Left colon (tissue), 2 donors: Measurements from ENCODE around the gene PGM2. TPM values are rescaled to one million over a fixed set of nuclear protein-coding genes. Genes with fewer than 3 reads are reported as not detected.
"Not testable (repeated sequence)": the region's sequence is repeated elsewhere in the genome, so short reads cannot be mapped to it uniquely, and the experiment has no call there.

ENCODE experiments used
- ATAC-seq: fragments of 200-7000 bp; cut with Tn5 transposase; one replicate; pipeline ENCODE4 v1.9.1; 2020; ENCODE audit warnings: mild to moderate bottlenecking, moderate library complexity
- DNase-seq, 2 donors: peaks; one replicate each; pipeline ENCODE4 v3.0.0-alpha.2; 2020
- intact Hi-C, 2 donors: fragments of 100-400 bp; cut with DNase I in 1 of 2; cut with micrococcal nuclease in 1 of 2; formaldehyde crosslinking; loops; one replicate each; pipeline versions ENCODE4 v1.11.2 to v1.14.0; 2022; cut with DNase I, micrococcal nuclease
- total RNA-seq, 2 donors: library from RNA; stranded (reverse); fragmentation: NEBNext Ultra II Directional; extraction: Animal tissue kit (Norgen Biotek cat#: 25700); gene quantifications; one replicate each; pipeline ENCODE4 v1.2.1, GENCODE V29; 2021
- donor health status: DM: no; HTN: no; CAD: no.
- donor health status: DM: yes; HTN: yes; CAD: no.

The PGM2 gene
- total RNA-seq, 2 donors from 2014 or later, result 28.2 to 29.8 TPM

GRCh38 chr4:37805091-37805490 is 21.4 kb upstream of the PGM2 start:
- no peak for DNase-seq
- ATAC-seq, result no peak
- intact Hi-C loops, result loop anchor here (10.0 kb wide), 2 partner anchors 170 to 230 kb away; no protein-coding TSS in a partner anchor

DNA sequence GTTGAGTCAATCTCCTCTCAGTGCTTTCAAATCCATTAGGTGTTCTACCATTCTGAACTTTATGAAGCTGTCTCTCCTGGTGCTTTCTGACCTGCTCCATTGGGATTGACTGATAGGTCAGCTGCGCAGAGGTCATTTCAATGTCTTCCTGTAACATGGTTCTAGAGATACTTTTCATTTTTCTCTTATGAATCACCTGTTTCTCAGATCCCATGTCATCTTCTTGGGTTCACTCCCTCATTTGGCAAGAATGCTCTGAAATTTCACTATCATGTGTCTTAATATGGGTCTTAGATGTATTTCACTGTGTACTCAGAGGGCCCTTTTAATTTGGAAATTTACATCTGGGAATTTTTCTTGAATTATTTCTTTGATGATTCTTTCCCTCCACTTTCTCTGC is 13.8 kb upstream of the PGM2 start:
- DNase-seq (no peak), ATAC-seq (no peak)
- intact Hi-C loops, result no loop called here

DNA sequence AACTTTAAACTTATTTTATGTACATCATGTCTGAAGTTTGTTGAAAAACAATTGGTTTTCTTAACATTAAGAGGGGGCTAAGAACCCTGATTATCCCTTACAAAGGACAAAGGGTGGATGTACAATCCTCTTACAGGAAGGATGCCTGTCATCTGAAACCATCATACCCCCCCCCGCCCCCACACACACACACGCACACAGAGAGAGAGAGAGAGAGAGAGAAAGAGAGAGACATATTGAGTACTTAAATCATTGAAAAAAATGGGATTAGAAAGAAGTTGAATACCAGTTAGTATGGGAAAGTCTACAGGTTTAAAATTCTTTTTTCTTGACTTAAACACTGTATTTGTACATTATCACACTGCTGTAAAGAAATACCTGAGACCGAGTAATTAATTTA is 10.9 kb upstream of the PGM2 start:
- no peak for ATAC-seq
- no peak for DNase-seq
- intact Hi-C loops, result no loop called here

DNA sequence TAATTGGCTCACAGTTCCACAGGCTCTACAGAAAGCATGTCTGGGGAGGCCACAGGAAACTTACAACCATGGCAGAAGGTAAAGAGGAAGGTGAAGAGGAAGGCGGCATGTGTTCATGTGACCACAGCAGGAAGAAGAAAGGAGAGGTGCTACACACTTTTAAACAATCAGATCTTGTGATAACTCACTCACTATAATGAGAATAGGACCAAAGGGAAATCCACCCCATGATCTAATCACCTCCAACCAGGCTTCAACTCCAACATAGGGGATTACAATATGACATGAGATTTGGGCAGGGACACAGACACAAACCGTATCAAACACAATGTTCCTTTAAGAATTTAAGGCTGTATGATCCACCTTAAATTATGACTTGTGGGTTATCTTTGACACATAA is 10.5 kb upstream of the PGM2 start:
- intact Hi-C loops, result no loop called here
- no peak for ATAC-seq

GRCh38 chr4:37816719-37817118 is 9.8 kb upstream of the PGM2 start:
- intact Hi-C loops, result no loop called here
- DNase-seq, result no peak

More for the DNA sequence above, 10.5 kb upstream of the PGM2 start:
- DNase-seq, result no peak

DNA sequence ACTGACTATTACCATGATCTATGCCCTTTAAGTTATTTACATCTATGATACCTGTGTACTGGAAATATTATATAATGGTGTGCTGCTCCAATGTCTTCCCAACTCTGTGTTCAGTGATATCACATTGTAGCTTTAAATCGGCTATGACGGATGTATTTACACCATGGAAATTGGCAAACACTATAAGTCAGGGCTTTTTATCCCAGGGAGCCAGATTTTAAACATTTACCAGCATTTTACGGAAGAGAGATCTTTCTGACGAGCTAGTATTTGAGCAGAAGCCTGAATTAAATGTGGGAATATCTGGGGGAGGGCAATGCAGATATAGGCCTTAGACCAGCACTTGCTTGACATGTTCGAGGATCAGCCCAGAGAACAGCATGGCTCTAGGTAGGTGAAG is 7.7 kb upstream of the PGM2 start:
- DNase-seq (no peak), ATAC-seq (peak; percentile 79)
- intact Hi-C loops, result no loop called here

More at GRCh38 chr4:37816719-37817118, 9.8 kb upstream of the PGM2 start:
- ATAC-seq, result no peak

GRCh38 chr4:37820458-37820857 is 6.0 kb upstream of the PGM2 start:
- not testable (repeated sequence) for ATAC-seq, DNase-seq
- intact Hi-C loops, result loop anchor here in 1 of 2 donors (10.0 kb wide), 1 partner anchor 54 kb away; no protein-coding TSS in a partner anchor

GRCh38 chr4:37821953-37822605 is 4.4 kb upstream of the PGM2 start:
- ATAC-seq (no peak), DNase-seq (no peak)
- intact Hi-C loops, result loop anchor here in 1 of 2 donors (10.0 kb wide), 1 partner anchor 53 kb away; no protein-coding TSS in a partner anchor

DNA sequence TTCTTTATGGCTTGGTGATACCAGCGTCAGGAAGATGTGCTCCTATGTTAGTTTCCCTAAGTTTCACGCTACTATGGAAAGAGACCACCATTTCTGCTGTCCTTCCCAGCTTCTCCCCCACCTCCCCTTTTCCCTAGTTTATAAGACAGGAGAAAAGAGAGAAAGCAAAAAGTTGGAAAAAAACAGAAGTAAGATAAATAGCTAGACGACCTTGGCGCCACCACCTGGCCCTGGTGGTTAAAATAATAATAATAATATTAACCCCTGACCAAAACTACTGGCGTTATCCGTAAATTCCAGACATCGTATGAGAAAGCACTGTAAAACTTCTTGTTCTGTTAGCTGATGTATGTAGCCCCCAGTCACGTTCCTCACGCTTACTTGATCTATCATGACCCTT is 985 bp upstream of the PGM2 start:
- not testable (repeated sequence) for ATAC-seq, DNase-seq
- intact Hi-C loops, result loop anchor here in 1 of 2 donors (10.0 kb wide), 1 partner anchor 49 kb away; no protein-coding TSS in a partner anchor

DNA sequence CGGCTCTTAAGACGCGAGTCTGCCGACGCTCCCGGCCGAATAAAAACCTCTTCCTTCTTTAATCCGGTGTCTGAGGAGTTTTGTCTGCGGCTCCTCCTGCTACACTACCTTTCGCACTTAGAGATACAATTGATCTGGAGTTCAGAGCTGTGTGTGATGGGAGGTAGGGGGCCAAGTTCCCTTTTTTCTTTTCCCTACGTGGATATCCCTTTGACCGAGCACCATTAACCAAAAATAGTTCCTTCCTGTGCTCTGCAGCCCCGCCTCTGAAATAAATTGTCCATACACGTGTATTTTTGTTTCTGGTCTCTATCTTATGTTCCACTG is 555 bp upstream of the PGM2 start:
- peak; percentile 26 for ATAC-seq
- intact Hi-C loops, result loop anchor here in 1 of 2 donors (10.0 kb wide), 1 partner anchor 49 kb away; no protein-coding TSS in a partner anchor
- peak in 1 of 2 donors; percentile 27 for DNase-seq

GRCh38 chr4:37827030-37827685 is 672 bp downstream of the PGM2 start:
- ATAC-seq, result peak; percentile 47
- intact Hi-C loops, result loop anchor here in 1 of 2 donors (10.0 kb wide), 1 partner anchor 48 kb away; no protein-coding TSS in a partner anchor
- DNase-seq, result peak in 1 of 2 donors; percentile 42

DNA sequence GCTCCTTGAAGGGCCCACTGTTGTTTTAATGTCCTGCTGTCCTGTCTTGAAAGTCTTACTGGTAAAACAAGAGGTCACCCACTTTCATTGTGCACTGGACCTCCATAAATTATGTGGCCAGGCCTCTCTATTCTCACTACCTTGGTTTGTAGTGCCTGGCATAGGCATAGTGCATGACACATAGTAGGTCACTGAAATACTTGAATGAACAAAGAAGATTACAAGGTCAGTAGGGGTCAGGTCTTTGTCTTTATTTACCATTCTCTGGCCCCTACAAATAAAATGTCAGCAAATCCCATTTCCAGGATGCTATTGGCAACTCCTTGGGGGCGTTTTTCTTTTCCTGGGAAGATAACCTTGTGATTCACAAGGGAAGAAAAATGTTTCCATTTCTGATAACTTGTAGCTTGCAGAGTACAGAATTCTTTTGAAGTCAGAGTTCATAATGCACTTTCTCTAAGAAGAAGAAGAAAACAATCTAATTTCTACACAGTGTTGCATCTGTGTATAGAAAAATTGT is 1.4 kb downstream of the PGM2 start:
- intact Hi-C loops, result loop anchor here in 1 of 2 donors (10.0 kb wide), 1 partner anchor 47 kb away; no protein-coding TSS in a partner anchor

DNA sequence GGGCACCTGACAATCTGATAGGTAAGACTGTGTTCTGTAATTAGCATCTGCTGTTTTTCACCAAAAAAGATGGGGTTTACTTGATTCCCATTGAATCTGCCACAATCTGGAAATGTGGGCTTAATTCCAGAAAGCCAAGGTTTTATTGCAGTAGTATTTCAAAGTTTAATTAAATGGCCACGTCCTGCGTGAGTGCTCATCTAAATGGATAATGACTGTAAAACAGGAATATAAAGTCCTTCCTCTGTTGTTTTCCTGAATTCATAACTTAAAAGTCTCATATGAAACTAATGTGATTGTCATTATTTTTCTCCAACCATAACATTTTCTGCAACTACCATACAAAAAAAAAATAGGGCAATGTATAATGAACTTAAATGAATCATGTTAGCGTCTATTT is 2.4 kb downstream of the PGM2 start:
- intact Hi-C loops, result loop anchor here in 1 of 2 donors (10.0 kb wide), 1 partner anchor 46 kb away; no protein-coding TSS in a partner anchor
- no peak for ATAC-seq
- no peak for DNase-seq

More for the DNA sequence above, 1.4 kb downstream of the PGM2 start:
- ATAC-seq (no peak), DNase-seq (no peak)

DNA sequence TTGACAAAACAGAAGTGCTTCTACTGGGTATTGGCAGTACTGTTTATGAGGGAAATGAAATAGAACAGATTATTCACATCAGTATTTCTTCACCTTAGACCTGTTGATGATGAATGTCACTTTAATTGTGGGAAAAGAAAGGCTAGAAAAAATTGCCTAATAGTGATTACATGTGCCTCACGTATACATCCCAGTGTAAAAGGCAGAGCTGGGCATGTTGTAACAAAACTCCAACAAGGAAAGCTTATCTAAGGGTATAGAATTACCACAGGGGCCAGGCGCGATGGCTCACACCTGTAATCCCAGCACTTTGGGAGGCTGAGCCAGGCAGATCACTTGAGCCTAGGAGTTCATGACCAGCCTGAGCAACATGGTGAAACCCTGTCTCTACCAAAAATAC is 4.2 kb downstream of the PGM2 start:
- ATAC-seq (no peak), DNase-seq (no peak)
- intact Hi-C loops, result no loop called here

DNA sequence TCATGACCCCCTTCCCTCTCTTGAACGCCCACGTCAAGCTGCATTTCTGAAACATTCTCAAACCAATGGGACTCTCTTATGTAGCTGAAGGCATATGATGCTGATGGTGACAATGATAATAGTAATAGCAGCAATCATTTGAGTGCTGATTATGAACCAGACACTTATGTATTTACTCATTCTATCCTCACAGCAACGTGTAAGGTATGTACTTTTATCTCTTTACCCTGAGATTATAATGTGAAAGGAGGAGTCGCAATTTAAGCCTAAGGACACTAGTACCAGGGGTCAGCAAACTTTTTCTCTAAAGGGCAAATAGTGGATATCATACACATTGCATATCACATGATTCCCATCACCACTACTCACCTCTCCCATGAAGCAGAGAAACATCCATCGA is 8.5 kb downstream of the PGM2 start:
- ATAC-seq, result no peak
- no peak for DNase-seq
- intact Hi-C loops, result no loop called here

DNA sequence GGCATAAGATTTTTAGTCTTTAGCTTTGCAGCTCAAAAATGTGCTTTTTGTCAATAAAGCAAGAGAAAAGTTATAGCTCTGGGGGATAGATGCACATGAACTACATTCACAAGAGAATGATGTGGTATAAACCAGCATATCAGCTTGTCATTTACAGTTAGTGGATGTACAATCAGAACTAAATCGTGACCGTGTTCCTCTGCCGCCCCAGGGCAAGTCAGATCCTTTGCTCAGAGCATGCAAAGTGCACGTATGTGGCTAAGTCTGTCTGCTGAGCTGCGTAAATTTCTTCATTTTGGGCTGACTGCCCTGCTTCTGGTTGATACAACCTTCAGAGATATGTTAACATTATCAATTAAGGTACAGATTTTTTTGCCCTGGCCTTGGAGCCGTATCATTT is 9.3 kb downstream of the PGM2 start:
- intact Hi-C loops, result no loop called here
- no peak for DNase-seq

GRCh38 chr4:37836274-37836673 is 9.8 kb downstream of the PGM2 start:
- no peak for DNase-seq
- no peak for ATAC-seq
- intact Hi-C loops, result no loop called here

More for the DNA sequence above, 9.3 kb downstream of the PGM2 start:
- no peak for ATAC-seq

DNA sequence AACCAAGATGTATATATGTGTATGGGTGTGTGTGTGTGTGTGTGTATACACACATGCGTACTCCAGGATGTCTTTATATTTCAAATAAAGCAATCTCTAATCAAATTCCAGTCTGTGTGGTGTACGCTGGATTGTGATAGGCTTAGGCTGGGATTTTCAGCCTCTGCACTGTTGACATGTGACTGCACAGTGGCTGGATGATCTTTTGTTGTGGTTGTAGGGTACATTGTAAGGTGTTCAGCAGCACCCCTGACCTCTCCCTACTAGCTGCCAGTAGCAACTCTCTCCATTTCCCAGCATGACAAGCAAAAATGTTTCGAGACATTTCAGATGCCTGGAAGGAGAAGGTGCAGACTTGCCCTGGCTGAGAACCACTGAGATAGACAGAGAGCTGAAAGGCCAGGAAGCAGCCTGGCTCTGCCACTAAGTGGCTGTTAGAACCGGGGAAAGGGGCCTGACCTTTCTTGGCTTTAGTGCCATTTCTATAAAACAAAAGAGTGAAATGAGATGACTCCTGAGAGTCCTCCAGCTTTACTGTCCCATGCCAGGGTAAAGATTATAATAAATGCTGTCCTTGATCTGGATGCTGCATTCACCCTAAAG is 10.5 kb downstream of the PGM2 start:
- DNase-seq (no peak), ATAC-seq (no peak)
- intact Hi-C loops, result no loop called here

GRCh38 chr4:37837446-37837845 is 11.0 kb downstream of the PGM2 start:
- DNase-seq (no peak), ATAC-seq (no peak)
- intact Hi-C loops, result no loop called here
